ENCODE results near the gene DGCR6. TPM values are rescaled to one million over a fixed set of nuclear protein-coding genes. Genes with fewer than 3 reads are reported as not detected.
"Not testable (repeated sequence)": the region's sequence is repeated elsewhere in the genome, so short reads cannot be mapped to it uniquely, and the experiment has no call there.

Gene DGCR6
- polyA plus RNA-seq, 3 donors = 1.5 to 2.4 (median 2.1) TPM

- WGBS, 3 donors = 64 to 82% (median 75%) methylated on average over 11 to 15 of the region's 18 CpGs
- H3K27ac ChIP-seq (ENCODE audit: low read depth, low read length) = not testable (repeated sequence)
Measured at GRCh38 chr22:18957621-18958320, 51.7 kb downstream of the DGCR6 start.

- WGBS, 3 donors = 76 to 89% (median 80%) methylated on average over 11 to 16 of the region's 18 CpGs
- H3K27ac ChIP-seq (ENCODE audit: low read depth, low read length) = not testable (repeated sequence)
Measured at GRCh38 chr22:18958321-18958705, 52.2 kb downstream of the DGCR6 start.

GRCh38 chr22:18958738-18959137, 52.6 kb downstream of the DGCR6 start:
- not testable (repeated sequence) for H3K27ac ChIP-seq (ENCODE audit: low read depth, low read length)
- 58 to 73% (median 67%) methylated on average over 13 to 14 of the region's 14 CpGs for WGBS, 3 donors

GRCh38 chr22:18959266-18959665, 53.1 kb downstream of the DGCR6 start:
- WGBS, 3 donors = 76 to 88% (median 82%) methylated on average over 6 of the region's 6 CpGs
- H3K27ac ChIP-seq (ENCODE audit: low read depth, low read length) = not testable (repeated sequence)

GRCh38 chr22:18959741-18960140, 53.6 kb downstream of the DGCR6 start:
- H3K27ac ChIP-seq (ENCODE audit: low read depth, low read length) = not testable (repeated sequence)
- 57 to 80% (median 79%) methylated on average over 7 to 12 of the region's 12 CpGs for WGBS, 3 donors

- H3K27ac ChIP-seq (ENCODE audit: low read depth, low read length) = not testable (repeated sequence)
- WGBS, 3 donors = 78 to 88% (median 83%) methylated on average over 10 of the region's 11 CpGs
Measured at GRCh38 chr22:18960166-18960820, 54.2 kb downstream of the DGCR6 start.

- WGBS, 3 donors = 71 to 76% (median 72%) methylated on average over 7 of the region's 7 CpGs
- not testable (repeated sequence) for H3K27ac ChIP-seq (ENCODE audit: low read depth, low read length)
Measured at GRCh38 chr22:18961201-18961600, 55.1 kb downstream of the DGCR6 start.

Other genes with a start within 250 kb of the DGCR6 start
- gene PRODH, start 30.0 kb downstream of the DGCR6 start, polyA plus RNA-seq = 10 to 100 TPM in 1 of 3 donors, 1 to 10 TPM in 2; 2.6 to 12.4 (median 4.9) TPM
- 10 to 100 TPM; 13.4 to 32.6 (median 24.3) TPM for gene DGCR2, start 216.1 kb downstream of the DGCR6 start, polyA plus RNA-seq
- gene TSSK2, start 225.0 kb downstream of the DGCR6 start, polyA plus RNA-seq = under 1 TPM in 2 of 3 donors, not detected in 1; 0.07 TPM
- gene ESS2, start 238.3 kb downstream of the DGCR6 start, polyA plus RNA-seq = 10 to 100 TPM in 2 of 3 donors, 1 to 10 TPM in 1; 7.3 to 13.1 (median 10.7) TPM
- not detected for gene GSC2, start 244.0 kb downstream of the DGCR6 start, polyA plus RNA-seq

All from adipose tissue (tissue), 3 donors.